Skeletal muscle cell (primary cell): ENCODE data around the gene MRPL23.

ENCODE experiments used
- DNase-seq: peaks from one replicate; pipeline ENCODE4 v3.0.0-alpha.2; 2010; ENCODE audit warnings: low read depth
- H3K4me3 ChIP-seq: 2 replicates; pipeline ENCODE4 v1.5.1; 2011; ENCODE audit warnings: low read depth, mild to moderate bottlenecking, control low read depth, low read length, moderate library complexity

The MRPL23 gene

DNA sequence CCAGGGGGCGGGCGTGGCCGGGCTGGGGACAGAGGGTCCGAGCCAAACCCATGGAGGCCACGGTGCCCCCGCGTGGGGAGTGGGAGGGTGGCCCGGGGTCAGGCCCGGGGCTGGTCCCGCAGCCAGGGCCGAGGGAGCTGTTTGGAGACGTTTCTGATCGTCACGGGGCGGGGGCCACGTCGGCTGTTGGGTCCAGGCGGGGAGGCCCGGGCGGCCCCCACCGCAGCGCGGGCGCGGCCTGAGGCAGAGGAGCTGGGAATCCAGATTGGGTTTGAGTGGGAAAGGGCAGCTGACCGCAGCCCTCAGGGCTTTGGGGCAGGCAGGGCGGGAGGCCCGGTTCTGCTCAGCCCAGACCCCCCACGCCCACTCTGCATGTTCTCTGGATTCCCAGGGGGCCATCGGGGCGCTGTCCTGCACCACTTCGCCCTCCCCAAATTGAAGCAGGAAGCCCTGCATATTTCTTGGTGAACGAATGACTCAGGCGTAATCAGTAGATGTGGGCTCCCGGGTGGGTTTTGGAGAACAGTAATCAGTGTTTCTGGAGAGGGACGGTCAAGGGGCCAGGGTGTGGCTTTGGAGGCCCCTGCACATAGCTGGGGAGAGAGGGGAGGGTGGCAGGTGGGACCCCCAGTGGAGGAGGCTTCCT is 583 bp downstream of the MRPL23 start:
- H3K4me3 ChIP-seq: no peak overlapping the region
- no peak for DNase-seq

GRCh38 chr11:1948389-1948788 is 1.3 kb downstream of the MRPL23 start:
- no peak overlapping the region for H3K4me3 ChIP-seq
- DNase-seq: no peak

GRCh38 chr11:1949302-1949701 is 2.2 kb downstream of the MRPL23 start:
- no peak overlapping the region for H3K4me3 ChIP-seq
- no peak for DNase-seq

DNA sequence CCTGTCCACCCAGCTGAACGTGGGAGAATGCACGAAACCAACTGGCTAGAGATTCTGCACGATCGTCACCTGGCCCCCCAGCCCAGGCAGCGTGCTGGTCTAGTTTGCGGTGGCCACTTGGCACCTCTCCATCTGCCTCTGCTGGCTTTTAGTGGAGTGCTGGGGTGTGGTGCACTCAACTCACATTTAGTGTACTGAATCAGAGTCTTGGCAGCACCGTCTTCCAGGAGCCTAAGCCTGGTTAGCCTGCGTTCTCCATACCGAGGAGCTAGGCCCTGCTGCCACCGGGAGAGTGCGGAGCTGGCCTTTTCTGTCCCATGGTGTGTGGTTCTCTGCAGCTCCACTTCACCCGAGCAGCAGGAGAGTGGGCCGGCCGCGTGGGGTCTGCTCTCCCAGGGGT is 2.8 kb downstream of the MRPL23 start:
- H3K4me3 ChIP-seq: no peak overlapping the region
- no peak for DNase-seq

GRCh38 chr11:1952806-1953482 is 5.8 kb downstream of the MRPL23 start:
- H3K4me3 ChIP-seq: no peak overlapping the region
- no peak for DNase-seq

DNA sequence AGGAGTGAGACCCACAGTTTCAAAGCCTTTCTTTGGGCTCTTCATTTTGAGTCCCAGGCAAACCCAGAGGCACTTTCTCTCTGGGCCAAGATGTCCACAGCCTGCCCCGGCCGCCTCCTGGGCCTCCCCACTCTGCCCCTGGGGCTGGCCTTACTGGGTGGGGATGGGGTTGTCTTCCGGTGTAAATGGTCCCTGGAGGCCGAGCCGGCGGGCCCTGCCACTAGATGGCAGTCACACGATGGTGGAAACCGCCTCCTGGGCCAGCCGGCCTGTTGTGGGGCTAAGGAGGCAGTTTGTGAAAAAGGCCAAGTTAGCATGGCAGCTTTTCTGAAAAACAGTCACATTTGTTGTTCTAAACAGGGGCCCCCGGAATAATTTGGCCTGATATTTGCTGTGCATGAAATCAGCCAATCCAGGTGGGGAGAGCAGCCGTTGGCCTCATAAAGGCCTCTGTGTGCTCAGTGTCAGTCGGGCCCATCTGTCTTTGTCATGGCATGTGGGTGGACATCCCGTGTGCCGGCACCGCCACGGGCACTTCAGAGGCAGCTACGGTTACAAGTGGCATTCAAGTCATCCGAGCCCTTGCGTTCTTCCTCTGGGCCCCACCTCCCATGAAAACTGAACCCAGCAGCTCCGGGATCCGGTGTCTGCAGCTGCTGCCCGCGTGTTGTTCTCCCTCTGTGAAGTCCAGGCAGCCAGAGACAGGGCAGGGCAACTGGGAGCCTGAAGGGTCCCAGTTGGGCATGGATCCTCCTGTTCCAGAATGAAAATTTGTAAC is 6.5 kb downstream of the MRPL23 start:
- no peak overlapping the region for H3K4me3 ChIP-seq
- no peak for DNase-seq

DNA sequence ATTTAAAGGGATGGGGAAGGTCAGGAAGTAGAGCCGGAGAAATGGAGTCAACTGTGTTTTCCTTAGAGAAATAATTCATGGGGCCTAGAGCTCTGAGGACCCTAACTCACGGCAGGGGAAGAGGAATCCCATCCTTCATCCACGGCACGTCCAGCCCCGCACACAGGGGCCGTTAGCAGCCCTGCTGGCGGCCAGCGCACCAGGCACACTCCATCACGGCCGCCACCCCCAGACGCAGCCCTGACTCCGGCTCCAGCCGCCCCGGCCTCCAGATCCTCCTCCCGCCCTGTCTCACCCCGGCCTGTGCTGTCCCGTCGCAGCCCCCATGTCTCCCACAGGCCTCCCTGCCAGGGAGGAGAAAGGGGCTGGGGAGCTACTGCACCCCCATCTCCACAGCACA is 11.2 kb downstream of the MRPL23 start:
- DNase-seq: no peak
- no peak overlapping the region for H3K4me3 ChIP-seq

- no peak for DNase-seq
- no peak overlapping the region for H3K4me3 ChIP-seq
Observed at GRCh38 chr11:1959786-1960185, 12.7 kb downstream of the MRPL23 start.

GRCh38 chr11:1963864-1964263 is 16.7 kb downstream of the MRPL23 start:
- no peak for DNase-seq

DNA sequence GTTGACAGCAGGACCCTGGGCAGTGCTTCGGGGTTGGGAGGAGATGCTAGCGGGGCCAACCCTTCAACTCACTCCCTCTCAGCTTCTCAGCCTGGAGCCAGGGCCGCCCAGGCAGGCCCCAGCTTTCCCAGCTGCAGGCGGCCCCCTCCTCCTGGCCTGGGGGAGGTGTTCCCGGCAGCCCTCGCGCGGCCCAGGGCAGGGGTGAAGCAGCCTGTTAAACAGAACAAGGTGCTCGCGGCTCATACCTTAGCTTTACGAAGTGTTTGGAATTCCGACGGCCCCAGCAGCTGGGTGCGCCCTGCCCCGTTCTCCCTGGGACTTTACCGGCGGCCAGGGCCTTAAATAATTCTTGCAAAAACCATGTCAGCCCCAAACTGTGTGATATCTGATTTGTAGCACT is 17.2 kb downstream of the MRPL23 start:
- DNase-seq: no peak
- no peak overlapping the region for H3K4me3 ChIP-seq

More at GRCh38 chr11:1963864-1964263, 16.7 kb downstream of the MRPL23 start:
- H3K4me3 ChIP-seq: no peak overlapping the region

GRCh38 chr11:1964955-1965354 is 17.8 kb downstream of the MRPL23 start:
- no peak overlapping the region for H3K4me3 ChIP-seq
- no peak for DNase-seq

DNA sequence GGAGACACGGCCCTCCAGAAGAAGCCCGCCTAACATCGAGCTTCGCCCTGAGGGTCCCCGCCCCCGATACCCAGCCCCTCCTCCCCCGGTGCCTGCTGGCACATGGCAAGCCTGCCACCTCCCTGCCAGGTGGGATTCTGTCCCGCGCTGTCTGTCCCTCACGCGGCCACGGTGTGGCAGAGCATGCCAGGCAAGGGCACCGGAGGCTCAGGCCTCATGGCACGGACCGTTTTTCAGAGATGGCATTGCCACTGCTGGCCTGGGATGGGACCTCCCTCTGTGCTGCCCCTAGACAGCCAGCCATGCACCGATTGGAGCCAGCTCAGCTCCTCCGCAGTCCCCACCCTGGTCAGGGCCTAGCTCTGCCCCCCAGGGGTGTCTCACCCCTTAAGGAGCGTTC is 19.4 kb downstream of the MRPL23 start:
- no peak for DNase-seq
- no peak overlapping the region for H3K4me3 ChIP-seq

GRCh38 chr11:1967641-1968225 is 20.6 kb downstream of the MRPL23 start:
- no peak for DNase-seq
- no peak overlapping the region for H3K4me3 ChIP-seq

DNA sequence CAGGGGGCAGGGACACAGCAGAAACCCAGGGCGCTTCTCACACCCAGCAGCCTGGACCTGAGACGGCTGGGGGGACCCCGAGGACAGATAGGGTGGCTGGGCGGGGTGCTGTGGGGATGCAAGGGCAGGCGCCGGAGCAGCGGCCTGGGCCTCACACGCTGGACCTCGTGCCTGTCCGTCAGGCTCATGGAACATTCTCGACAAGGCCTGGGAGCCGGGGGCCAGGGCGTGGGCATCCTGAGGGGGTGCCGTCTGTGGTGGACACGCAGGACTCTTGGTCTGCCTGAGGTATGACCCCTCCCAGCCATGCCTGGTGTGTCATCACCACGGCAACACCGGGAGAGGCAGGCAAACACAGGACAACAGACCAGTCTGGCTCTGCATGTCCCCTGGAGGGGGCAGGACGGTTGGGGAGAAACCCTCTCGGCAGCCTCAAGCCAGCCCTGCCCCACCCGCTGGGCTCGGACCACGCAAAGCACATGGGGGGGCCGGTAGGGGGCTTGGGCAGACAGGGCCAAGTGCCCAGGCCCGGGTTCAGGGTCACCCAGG is 21.4 kb downstream of the MRPL23 start:
- H3K4me3 ChIP-seq: no peak overlapping the region
- DNase-seq: no peak

DNA sequence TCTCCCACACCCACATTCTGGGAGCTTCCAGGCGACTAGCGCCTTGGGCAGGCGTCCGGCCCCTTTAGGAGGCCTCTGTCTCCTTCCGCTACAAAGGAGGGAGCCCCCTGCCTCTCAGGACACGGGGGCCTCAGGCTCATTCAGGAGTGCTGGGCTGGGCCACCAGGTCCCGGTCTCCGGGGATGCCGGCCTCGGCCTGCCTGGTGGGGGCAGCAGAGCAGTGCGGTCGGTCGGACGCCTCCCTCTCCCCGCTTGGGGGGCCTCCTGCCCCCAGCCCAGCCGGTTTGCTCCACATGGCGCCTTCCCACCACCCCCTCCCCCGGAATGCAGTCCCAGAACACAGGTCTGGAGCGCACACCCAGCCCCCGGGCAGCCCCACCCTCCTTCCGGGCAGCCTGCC is 21.9 kb downstream of the MRPL23 start:
- no peak for DNase-seq
- H3K4me3 ChIP-seq: no peak overlapping the region

- H3K4me3 ChIP-seq: no peak overlapping the region
- no peak for DNase-seq
Observed at GRCh38 chr11:1969776-1970175, 22.6 kb downstream of the MRPL23 start.

- DNase-seq: no peak
Observed at GRCh38 chr11:1970956-1971355, 23.8 kb downstream of the MRPL23 start.

DNA sequence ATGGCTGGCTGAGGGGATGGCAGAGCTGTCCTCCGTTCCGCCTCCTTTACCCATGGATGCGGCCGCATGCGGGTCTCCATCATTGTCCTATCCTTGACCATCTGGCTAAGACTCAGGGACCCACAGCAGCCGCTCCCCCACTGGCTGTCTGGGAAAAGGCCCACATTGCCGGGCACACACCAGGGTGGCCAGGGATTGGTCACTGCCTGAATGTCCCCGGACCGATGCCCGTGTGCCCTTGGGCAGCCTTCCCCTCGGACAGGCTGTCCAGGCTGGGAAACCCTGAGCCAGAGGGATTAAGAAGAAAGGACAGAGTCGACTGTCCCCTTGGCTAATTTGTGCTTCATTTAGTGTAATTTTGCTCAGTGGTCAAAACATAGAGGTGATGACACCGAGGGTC is 28.1 kb downstream of the MRPL23 start:
- no peak overlapping the region for H3K4me3 ChIP-seq
- no peak for DNase-seq

More at GRCh38 chr11:1970956-1971355, 23.8 kb downstream of the MRPL23 start:
- H3K4me3 ChIP-seq: no peak overlapping the region

GRCh38 chr11:1978720-1979473 is 31.8 kb downstream of the MRPL23 start:
- no peak for DNase-seq
- H3K4me3 ChIP-seq: no peak overlapping the region
